GM12874 (cell line): ENCODE results near the gene STPG2.

Experiments used
- TF ChIP-seq, protein P1 (sequence below): IDR thresholded peaks from 2 replicates; pipeline ENCODE4 v1.5.1; 2011; ENCODE audit warnings: low read depth, mild to moderate bottlenecking, control low read depth, low read length, moderate library complexity; ENCODE audit not compliant: insufficient read depth

STPG2 gene

DNA sequence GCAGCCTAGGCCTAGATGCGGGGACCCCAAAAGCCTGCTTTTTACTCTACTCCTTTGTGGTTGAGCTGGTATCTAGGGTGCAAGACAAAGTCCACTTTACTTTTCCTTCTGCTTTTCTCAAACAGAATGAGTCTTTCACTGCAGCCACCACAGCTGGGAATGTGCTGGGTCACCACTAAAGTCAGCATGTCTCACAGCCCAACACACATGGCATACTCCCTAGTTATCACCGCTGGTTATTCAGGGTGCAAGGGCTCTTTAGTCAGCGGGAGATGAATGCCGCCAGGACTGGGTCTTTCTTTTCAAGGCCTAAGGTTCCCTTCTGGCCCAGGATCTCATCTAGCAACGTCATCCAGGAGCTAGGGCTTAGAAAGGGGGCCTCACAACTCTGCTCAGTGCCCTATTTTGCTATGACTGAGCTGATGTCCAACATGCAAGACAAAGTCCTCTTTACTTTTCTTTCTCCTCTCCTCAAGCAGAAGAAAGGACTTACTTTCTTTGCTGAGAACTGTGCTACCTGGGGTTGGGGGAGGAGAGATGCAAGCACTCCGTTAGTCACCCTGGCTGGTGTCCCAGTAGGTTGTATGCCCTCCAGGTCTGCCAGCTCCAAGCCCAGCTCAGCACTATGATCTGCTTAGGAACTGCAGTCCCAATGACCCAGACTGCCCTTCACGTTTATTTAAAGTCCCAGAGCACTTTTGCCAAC lies 22.9 kb upstream of the STPG2 start:
- TF ChIP-seq, protein P1, sequence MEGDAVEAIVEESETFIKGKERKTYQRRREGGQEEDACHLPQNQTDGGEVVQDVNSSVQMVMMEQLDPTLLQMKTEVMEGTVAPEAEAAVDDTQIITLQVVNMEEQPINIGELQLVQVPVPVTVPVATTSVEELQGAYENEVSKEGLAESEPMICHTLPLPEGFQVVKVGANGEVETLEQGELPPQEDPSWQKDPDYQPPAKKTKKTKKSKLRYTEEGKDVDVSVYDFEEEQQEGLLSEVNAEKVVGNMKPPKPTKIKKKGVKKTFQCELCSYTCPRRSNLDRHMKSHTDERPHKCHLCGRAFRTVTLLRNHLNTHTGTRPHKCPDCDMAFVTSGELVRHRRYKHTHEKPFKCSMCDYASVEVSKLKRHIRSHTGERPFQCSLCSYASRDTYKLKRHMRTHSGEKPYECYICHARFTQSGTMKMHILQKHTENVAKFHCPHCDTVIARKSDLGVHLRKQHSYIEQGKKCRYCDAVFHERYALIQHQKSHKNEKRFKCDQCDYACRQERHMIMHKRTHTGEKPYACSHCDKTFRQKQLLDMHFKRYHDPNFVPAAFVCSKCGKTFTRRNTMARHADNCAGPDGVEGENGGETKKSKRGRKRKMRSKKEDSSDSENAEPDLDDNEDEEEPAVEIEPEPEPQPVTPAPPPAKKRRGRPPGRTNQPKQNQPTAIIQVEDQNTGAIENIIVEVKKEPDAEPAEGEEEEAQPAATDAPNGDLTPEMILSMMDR = no peak

DNA sequence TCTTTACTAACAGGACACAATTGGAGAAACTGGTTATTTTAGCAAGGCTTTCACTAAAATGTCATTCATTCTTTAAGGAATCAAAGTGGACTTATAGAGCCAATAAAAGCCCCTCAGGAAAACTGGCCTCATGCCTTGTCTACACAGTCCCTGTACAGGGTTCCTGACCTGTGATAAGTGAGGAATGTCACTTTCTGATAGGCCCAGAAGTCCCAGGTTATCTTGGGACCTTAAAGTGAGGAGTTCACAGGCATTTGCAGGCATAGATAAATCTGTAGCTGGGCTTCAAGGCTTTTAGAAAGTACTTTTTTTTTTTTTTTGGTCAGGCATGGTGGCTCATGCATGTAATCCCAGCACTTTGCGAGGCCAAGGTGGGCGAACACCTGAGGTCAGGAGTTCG lies 19.4 kb upstream of the STPG2 start:
- TF ChIP-seq, protein P1 = no peak

DNA sequence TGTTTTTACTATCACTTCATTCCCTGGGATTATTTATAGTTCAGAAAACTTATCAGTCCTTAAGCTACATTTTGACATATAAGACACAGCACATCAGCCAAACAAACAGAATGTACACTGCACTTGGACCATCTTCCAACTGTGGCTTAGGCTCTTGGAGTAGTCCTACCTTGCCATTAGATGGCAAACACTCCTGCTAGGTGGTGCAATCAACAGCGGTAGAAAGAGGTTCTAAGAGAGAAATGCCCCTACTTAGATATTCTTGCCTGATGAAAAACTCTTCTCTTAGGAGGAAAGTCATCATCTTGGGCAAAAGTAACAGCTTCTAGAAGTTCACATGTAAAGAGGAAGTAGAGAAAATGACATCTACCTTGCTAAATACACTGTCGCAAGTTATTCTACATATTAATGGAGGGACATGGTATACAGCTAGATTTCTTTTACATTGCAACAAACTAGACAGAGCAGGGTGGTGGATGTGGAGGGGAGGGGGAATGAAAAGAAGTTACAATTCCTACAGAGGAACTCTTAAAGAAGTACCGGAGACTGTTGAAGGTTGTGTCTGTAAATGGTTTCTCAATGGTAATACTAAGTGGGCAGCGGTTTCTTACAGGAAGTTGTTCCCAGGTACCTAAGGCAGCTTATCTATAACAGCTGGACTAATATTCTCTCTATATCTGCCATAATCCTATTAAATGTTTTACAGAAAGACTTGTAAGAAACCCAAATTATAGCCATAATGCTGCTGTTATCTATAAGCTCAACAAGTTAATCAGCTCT lies 8.1 kb upstream of the STPG2 start:
- TF ChIP-seq, protein P1 = no peak

DNA sequence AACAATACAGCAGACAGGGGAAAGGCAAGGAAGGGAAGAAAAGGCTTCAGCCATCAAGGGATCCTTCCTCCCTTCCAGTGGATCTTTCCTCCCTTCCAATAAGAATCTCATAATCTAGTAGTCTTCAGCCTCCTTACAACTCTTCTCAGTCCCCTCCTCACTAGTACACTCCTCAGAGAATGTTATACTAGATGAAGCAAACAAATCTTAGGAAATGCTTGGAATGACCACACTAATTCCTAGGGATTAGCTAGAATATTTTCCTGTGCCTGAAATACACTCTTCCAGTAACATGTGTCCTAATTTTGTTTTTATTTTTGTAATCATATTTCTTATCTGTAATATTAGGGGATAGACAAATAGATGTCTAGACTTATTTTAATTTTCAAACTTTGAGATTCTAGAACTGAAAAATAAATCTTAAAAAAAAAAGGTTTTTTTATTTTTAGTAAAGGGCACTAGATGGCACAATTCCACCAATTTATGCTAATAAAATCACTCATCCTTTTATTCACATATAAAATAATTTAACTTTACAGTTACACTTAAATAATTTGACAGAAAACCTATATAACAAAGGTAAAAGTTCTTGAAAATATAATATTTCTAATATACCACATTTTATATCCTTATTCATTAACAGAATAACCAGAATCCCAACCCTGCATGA lies 7.0 kb upstream of the STPG2 start:
- TF ChIP-seq, protein P1 = no peak

DNA sequence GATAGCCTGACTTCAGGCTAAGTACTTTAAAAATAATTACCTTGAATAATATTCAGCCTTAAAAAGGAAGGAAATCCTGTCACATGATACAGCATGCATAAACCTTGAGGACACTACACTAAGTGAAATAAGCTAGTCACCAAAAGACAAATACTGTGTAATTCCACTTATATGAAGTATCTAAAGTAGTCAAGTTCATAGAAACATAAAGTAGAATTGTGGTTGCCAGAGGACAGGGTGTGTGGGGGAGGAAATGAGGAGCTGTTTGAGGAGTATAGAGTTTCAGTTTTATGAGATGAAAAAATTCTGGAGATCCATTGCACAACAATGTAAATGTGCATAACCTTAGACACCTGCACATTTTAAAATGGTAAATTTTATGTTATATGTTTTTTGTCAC lies 5.6 kb upstream of the STPG2 start:
- TF ChIP-seq, protein P1 = no peak

DNA sequence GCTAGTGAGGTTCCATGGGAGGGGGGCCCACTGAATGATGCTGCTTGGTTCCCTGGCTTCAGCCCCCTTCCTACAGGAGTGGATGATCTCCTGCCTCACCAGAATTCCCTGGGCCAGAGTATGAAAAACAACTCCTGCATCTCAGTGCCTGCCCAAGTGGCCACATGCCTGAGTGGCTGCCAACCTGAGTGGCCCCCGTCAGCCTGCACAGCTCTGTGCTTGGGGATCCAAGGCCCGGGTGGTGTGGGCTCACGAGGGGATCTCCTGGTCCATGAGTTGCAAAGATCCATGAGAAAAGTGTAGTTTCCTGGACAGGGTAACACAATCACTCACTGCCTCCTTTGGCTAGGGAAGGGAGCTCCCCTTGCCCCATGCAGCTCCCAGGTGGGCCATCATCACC lies 17.1 kb downstream of the STPG2 start:
- TF ChIP-seq, protein P1 = no peak

DNA sequence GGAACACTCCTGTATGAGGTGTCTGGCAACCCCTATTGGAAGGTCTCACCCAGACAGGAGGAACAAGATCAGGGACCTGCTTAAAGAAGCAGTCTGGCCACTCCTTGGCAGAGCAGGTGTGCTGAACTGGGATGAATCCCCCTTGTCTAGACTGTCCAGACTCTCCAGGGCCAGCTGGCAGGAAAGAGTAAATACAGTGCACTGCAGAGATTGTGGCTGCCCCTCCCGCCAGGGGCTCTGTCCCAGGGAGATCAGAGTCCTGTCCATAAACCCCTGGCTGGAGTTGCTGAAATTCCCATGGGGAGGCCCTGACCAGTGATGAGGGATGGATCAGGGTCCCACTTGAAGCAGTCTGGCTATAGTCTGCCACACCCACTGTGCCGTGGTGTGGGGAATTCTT lies 17.7 kb downstream of the STPG2 start:
- TF ChIP-seq, protein P1 = no peak
